ENCODE measurements around the gene KCNQ1OT1.

The KCNQ1OT1 gene

DNA sequence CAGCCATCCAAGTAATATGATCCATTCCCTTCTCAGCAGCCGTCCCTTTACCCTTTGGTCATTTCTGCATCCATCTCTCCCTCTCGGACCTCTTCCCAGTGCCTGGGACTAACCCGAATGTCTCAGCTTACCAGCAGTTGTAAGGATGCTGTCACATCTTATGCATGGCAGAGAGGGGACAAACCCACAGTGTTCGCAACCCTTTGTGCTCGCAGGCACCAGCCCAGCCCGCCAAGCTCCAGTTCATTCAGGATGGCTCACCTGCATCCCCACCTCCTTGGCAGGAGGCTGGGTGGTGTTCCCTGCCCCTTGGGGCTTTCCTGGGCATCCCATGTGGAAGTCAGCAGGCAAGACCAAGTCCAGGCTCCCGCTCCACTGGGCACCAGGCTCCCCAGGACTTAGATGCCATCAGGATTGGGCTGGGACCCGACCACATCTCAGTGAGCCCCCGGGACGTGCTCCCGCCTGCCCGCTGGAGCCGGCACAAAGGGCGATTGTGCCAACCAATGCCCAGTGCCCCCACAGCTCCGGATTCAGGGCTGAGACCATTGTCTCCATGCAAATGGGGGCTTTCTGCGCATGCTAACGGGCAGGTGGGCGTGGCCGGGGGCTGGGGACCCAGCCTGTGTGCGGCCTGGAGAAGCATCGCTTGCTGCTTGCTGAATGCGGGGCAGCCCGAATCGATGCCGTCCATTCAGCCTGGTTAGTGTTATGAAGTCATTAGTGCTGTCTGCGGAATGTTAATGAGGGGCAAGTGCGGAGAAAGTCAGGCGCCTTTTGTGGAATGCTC lies 108.6 kb downstream of the KCNQ1OT1 start:
- no peak for DNase-seq

DNA sequence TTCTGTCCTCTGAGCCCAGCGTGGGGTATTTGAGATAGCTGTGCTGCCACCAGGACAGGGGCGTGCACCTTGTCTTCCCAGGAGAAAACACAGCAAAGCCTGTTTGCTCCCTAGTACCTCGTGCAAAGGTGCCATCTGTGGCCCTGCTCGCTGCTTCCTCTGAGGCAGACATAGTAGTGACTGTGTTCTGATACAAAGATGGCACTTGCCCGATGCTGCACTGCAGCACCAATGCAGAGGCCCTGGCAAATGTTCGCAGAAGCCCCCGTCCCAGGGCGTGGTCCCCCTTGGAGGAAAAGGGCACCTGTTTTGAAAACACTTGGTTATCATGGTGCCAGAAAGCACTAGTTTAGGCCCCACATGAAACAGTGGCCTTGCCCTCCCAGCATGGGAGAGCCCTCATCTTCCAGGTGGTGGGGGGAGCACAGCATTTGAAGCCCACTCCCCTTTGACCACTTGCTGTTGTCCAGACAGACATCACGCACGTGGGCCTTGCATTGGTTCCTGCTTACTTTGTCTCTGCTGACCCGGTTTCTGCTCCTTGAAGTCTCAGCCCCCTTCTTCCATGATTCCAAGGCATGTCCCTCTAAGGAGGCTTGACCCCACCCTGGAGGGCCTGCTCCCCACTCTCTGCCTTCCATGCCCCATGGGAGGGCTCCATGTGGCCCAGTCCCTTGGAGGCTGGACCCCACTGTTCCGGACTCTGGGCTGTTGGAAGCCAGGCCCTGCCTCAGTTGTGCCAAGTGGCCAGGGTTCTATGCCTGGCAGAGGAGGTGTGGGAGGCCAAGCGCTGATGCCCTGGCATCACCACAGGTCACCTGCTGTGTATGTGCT lies 109.4 kb downstream of the KCNQ1OT1 start:
- DNase-seq, result no peak

DNA sequence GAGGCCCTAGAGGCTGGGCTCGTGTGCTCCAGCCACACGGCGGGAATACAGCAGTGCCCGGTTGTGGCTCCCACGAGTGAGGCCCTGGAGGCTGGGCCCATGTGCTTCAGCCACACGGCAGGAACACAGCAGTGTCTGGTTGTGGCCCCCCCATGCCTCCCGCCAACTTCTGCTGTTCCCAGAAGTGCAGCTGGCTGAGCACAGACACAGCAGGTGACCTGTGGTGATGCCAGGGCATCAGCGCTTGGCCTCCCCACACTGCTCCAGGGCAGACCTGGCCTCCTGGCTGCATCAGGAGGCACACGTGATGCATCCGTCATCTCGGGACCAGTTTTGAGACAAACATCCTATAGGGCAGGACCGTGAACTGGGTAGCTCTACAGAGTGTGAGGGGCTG lies 110.3 kb downstream of the KCNQ1OT1 start:
- no peak for DNase-seq

DNA sequence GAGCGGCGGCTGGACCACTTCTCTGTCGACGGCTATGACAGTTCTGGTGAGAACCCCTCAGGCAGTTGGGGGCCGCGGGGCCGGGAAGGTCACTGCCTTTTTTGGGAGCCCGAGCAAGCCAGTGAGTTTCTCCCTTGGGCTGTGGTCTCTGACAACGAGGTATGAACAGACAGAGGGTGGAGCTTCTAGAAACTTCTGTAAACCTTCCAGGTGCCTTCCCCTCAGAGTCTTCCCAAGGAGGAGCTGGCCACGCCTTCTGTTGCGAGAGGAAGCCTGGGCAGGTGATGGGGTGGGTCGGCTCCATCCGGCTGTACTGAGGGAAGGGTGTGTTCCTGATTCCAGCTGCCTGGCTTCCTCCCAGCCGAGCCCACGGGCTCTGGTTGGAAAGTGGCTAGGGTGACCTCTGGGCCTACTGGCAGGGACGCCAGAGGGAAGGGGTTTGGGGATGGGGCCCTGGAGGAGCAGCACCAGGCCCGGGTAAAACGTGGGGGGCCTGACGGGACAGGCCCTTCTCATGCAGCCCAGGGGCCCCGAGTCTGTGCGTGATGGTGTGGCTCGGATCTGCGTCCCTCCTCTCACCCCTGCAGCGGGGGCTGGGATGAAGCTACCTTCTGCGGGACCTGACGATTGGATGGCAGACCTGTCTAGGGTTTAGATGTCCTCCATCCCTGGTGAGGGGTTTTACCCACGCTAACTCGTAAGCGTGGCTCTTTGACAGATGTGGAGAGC lies 110.8 kb downstream of the KCNQ1OT1 start:
- no peak for DNase-seq

DNA sequence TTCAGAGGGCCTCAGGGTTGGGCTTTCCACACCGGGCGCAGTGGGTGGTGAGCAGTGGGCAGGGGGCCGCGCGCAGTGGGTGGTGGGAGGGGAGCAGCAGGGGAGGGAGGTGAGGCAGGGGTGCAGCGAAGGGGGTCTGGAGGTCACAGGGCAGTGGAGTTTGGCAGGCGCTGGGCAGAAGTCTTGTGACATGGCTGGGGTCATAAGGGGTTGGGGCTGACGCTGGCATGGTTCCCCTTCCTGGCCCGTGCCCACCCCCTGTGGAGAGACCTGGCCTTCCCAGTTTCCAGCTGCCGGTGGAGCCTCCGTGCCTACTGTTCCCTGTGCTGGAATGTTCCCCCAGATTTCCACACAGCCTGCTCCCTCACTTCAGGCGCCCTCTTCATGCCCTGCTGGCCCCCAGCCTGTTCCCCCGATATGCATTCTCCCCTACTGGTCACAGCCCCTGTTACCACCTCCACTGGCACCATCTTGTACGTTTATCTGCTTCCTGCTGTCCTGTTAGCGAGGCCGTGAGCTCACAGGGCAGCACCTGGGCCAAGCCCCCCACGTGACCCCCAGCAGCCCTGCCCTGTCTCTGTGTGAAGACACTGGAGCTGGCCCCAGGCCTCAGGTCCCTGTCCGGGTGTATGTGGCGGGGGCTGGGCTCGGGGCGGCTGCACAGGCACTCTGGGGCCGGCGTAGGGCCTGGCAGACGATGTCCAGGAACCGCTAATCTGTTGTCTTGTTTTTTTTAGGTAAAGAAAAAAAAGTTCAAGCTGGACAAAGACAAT lies 111.6 kb downstream of the KCNQ1OT1 start:
- no peak for DNase-seq

DNA sequence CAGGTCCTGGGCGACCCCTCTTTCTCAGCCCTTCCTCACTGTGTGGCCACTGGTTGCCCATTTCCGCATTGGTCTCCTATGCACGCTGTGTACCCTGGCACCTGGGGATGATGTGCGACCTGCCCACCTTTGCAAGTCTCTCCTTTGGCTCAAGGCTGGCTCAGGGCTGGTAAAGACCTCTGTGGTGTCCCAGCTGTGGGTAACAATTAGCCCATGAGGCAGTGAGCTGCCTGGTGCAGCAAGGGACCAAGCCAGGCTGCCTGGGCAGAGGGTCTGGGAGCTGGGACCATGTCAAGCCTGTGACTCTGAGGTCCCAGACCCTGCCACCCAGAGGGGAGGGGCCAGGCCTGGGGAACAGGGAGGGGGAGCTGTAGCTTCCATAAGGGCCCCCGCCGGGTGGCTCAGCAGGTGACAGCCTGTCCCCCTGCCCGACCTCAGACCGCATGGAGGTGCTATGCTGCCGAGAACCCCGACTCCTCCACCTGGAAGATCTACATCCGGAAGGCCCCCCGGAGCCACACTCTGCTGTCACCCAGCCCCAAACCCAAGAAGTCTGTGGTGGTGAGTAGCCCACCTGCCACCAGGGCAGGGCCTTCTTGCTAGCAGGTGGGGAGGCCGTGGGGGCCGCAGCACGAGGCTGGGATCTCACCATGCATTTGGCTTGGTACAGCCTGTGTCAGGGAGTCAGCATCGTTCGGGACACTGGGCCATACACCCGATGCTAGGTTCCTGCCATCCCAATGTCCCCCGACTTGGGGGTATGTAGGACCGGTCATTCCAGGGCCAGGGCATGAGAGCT lies 112.5 kb downstream of the KCNQ1OT1 start:
- no peak for DNase-seq

DNA sequence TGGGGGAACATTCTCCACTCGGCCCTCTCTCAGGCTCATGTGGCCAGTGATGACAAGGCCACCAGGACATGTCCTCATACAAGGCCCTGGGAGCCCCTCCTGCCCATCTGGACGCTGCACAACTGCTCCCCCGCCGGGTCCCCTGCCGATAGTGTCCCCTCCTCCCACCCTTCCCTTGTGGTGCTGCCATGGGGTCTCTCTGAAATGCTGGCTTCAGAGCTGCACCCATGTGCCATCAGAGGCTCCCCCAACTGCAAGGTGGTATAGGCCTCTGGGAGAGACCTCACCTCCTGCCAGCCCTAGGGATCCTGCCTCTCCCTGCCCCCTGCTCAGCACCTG lies 113.0 kb downstream of the KCNQ1OT1 start:
- DNase-seq, result no peak

DNA sequence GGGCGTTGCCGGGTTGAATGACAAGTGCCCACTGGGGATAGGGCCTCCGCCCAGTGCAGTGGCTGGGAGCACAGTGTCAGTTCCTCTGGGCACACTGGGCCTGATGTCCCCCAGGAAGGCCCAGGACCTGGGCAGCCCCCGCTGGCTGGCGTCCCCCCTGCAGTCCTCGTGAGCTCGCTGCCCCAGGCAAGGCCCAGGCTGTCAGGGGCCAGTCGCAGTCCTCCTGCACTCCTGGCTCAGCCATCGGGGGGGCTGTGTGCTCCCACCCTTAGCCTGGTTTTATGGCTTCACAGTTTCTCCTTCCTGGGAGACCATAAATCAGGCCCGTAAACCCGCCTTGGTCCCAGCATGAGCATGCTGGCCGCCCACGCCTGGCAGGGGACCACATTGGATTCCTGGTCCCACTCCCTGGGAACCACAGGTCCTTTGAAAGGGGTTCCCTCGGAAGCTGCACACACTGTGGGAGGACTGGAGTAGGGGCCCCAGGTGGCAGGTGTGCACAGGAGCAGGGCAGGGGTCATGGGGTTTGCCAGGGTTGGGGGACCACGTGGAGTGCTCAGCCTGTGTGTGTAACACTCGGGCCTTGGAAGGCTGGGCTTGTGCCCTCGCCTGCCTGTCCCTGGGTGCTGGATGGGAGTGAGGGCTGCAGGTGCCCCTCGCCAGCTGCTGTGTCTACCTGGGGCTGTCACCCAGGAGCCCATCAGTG lies 113.6 kb downstream of the KCNQ1OT1 start:
- no peak for DNase-seq

DNA sequence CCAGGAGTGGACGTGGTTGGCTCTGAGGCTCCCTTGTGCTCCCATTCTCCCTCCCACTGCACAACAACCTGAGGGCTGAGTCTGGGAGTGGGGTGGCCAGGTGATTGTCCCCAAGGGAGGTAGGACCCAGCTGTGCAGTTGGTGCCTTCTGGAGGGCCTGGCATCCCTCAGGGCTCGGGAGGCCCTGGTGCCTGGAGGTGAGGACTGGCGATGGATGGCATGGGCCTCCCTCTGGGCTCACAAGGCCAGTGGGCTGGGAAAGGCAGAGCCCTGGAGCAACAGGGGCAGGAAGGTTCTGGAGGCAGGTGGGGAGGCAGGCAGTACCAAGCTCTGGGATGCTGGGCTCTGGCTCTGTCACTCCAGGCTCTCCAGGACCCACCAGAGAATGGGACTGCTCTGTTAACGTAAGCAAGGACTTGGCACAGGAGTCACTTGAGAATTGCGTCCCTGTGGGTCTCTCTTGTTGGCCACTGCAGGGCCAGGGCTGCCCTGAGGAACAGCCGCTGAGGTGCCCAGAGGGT lies 114.2 kb downstream of the KCNQ1OT1 start:
- no peak for DNase-seq

DNA sequence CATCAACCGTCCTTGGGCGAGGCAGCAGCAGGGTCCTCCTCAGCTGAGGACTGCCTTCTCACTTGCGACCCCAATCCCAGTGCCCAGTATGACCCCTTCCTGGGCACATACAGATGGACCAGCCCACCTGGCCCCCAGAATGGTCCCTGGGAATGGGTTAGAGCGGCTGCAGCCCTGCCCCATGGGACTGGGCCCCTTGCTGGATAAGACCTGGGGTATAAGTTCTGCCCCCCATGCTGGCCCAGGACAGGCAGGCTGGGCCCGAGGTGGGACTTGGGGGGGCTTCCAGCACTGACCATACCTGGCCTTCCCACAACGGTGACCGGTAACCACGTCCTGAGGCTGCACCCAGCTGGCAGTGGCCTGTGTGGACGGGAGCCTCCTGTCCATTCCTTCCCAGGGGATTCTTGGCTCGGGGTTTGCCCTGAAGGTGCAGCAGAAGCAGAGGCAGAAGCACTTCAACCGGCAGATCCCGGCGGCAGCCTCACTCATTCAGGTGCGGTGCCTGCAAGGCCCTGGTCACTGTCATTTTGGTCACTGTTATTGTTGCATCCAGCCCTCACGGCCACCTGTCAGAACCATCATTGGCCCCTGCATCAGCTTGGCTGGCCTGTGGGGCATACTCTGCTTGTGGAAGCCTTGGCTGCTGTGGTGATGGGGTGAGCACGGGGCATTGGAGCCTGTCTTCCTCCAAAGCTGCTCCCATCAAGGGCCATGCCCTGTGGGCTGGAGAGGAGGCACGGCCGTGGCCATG lies 114.8 kb downstream of the KCNQ1OT1 start:
- DNase-seq, result no peak

DNA sequence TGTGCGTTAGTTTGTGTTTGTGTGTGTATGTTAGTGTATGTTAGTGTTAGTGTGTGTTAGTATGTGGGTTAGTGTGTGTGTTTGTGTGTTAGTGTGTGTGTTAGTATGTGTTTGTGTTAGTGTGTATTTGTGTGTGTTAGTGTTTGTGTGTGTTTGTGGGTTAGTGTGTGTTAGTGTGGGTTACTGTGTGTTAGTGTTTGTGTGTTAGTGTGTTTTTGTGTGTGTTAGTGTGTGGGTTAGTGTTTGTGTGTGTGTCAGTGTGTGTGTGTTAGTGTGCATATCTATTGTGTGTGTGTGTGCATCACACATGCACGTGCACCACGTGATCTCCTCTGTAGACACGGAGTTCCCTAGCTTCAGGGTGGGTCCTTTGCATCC lies 115.4 kb downstream of the KCNQ1OT1 start:
- no peak for DNase-seq

DNA sequence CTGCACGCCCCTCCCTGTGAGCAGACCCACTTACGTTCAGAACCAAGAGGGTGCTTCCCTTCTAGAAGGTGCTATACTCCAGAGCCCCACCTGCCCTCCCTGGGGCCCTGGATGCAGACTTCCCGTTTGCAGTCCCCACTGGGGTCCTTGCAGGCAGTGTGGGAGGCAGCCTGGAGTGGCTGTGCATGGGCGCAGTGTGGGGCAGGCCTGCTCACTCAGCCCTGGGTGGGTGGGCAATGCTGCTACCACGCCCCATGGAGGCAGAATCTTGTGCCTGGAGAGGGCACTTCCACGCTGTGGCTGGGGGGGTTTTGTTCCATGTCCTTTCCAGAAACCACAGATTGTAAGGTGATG lies 116.2 kb downstream of the KCNQ1OT1 start:
- no peak for DNase-seq

DNA sequence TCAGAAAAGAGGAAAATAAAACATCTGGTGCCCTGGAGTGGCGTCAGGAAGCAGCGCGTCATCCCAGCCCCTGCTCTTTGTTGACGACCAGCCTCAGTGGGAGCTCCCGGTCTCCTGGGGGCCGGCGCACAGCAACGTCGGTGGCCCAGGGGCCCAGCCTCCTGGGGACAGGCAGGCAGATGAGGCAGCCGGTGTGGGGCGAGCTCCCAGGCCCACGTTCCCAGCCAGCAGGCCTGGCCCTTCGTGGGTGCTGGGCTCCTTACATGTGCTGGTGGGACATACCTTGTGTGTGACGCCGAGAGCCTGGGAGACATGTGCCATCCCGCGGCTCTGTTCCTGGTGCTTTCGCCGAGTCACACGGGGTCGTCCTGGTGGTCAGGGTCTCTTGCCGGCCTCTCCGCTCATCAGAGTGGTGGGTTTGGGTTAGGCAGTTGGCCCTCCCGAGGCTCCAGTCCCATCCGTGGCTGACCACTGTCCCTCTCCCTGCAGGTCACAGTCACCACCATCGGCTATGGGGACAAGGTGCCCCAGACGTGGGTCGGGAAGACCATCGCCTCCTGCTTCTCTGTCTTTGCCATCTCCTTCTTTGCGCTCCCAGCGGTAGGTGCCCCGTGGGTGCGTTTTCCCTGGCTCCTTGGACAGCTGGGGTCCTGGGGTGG lies 116.7 kb downstream of the KCNQ1OT1 start:
- no peak for DNase-seq

DNA sequence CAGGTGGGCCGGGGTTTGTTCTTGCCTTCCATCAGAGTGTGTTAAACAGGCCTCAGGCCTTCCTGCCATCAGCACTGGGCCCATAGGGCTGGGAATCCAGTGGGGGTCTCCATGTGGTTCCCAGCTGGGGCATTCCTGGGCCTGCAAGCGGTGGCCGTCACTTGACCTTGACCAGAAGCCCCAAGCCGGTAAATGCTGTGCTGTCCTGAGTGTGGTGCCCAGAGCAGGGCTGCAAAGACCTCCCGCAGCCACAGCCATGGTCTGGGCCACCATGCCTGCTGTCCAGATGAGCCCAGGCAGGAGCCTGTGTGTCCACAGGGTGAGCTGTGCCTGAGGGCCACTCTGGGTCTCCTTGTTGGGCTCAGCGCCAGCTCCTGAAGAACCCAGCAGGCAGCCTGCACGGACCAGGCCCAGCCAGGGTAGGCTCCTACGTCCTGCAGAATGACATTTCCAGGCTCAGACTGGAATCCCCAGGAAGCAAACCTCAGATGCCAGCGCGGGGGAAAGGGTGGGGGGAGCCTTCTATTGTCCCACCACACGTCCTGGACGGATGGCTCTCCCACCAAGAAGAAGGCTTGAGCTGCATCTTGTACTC lies 117.3 kb downstream of the KCNQ1OT1 start:
- no peak for DNase-seq

DNA sequence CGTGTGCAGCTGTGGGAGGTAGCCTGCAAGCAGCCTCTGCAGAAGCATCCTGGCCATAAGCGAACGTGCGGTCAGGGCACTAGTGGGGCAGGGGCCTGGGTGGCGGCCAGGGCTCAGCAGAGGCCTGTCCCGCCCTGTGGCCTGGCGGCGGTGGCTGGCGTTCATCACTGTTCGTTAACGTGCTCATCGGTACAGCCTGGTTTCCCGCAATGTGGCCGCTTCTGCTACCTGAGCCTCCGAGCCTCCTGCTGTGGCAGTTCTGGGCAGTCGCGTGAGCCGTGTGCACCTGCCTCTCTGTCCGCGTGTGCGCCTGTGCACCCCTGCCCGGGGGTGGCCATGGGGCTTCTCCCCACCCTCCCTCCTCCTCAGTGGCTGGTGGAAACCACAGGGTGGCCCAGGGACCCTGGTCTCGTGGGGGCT lies 117.9 kb downstream of the KCNQ1OT1 start:
- no peak for DNase-seq

DNA sequence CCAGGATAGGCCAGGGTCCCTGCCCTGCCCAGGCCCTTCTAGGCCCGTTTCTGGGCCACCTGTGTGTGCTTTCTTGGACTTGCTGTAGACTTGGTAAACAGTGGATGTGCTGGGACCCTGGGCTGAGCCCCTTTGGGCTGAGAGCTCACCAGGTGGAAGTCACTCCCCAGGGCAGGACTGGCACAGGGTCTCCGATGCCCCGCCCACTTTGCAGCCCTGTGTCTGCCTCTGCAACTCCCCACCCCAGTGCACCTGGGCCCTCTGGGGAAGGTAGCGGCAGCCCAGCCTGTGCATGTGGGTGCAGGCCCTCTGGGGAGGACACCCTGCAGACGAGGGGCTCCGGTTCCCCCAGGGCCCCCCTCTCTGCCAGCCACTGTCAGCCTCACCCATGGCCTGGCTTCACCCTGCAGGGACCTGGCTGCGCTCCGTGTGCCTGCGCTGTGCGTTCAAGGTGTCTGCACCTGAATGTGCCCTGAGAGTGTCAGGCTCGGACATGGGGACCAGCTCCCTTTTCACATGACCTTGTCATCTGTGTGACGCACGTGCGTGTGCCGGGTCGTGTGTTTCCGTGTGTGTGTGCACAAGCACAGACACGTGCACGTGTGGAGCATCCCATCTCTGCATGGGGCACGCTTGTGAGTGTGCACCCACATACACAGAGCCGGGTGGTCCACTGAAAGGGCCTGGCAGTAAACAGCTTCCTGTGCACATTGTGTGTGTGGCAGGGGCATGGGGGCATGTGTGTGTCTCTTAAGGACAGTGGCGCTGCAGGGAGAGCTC lies 118.5 kb downstream of the KCNQ1OT1 start:
- no peak for DNase-seq

DNA sequence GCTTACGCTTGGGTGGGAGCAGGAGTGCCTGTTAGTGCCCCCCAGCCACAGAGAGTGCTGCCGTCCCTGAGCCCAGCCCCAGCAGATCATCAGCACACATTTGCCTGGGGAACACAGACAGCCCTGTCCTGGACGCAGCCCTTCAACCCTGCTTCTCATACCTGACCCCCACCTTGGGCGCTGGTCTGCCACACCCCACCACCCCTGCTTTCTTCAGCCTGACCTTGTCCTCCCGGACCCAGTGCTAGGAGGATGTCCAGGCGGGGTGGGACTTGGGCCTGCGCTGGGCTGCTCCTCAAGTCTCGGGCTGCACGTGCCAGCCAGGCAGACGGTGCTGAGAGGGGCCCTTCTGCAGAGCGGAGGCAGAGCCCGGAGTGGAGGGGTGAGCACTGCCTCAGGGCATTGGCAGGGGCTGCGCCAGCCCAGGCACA lies 119.2 kb downstream of the KCNQ1OT1 start:
- DNase-seq, result no peak

DNA sequence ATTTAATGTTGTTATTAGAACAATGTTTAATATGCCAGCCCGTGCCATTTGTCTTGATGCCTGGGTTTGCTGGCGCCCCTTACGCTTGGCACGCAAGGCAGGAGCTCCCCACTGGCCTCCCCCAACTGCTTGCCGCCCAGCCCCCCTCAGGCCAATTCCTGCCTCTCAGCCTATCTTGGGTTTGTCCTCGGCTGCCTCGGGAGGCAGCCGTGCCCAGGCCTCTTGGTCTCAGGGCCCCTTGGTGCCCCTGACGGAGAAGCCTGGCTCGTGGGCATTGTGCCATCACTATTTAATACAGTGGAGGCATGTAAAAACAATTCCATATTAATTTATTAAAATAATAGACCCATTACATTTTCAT lies 119.8 kb downstream of the KCNQ1OT1 start:
- DNase-seq, result no peak
